Activated CD4-positive, CD25-positive, alpha-beta regulatory T cell treated with anti-CD3 and anti-CD28 coated beads, Interleukin-2, amount 50 U/mL, for 16 hours (primary cell): Measurements from ENCODE around the gene KSR2.
"Not testable (repeated sequence)": the region's sequence is repeated elsewhere in the genome, so short reads cannot be mapped to it uniquely, and the experiment has no call there.

Experiments
- DNase-seq: peaks from one replicate; pipeline ENCODE4 v3.0.0-alpha.2; 2020; ENCODE audit warnings: low read depth, low spot score

KSR2 gene

GRCh38 chr12:117891265-117891664 lies 77.5 kb downstream of the KSR2 start:
- not testable (repeated sequence) for DNase-seq

GRCh38 chr12:117890644-117891043 lies 78.1 kb downstream of the KSR2 start:
- DNase-seq = no peak

GRCh38 chr12:117890137-117890536 lies 78.7 kb downstream of the KSR2 start:
- DNase-seq = no peak

- DNase-seq = no peak
Observed at GRCh38 chr12:117889098-117889497, 79.7 kb downstream of the KSR2 start.

DNA sequence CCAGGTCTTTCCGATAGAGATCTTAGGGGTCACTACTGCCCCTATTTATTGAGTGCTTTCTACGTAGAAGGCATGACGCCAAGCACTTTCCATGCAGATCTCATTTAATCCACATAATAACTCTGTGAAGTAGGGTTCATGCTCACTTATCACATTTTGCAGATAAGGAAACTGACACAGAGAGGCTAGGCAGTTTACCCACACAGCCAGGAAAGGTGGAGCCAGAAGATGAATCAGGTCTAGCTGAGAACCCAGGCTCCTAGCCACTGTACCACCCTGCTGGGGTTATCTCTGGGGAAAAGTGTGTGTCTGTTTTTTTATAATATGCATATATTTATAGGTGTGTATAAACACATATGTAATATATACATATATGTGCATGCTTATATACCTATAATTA lies 83.6 kb downstream of the KSR2 start:
- DNase-seq = no peak

DNA sequence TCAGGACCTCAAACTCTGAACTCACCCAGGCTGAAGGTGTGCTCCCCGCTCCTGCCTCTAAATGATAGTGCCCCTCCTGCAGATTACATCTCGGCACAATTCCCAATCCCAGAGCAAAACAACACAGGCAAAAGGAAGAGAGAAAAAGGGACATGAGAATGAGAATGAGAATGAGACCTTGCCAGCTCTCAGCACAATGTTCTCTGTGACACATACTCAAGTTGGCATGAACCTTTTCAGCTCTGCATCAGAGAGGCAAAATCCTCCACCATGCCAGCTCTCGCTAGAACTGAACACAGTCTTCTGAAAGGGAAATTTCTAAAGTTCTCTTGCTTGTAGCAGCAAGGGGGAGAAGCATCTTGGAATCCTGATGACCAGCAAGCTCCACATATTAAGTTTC lies 84.6 kb downstream of the KSR2 start:
- DNase-seq = no peak

GRCh38 chr12:117882603-117883184 lies 86.1 kb downstream of the KSR2 start:
- no peak for DNase-seq

- no peak for DNase-seq
Observed at GRCh38 chr12:117882181-117882580, 86.6 kb downstream of the KSR2 start.

GRCh38 chr12:117881517-117881916 lies 87.3 kb downstream of the KSR2 start:
- no peak for DNase-seq

GRCh38 chr12:117878605-117879004 lies 90.2 kb downstream of the KSR2 start:
- no peak for DNase-seq

DNA sequence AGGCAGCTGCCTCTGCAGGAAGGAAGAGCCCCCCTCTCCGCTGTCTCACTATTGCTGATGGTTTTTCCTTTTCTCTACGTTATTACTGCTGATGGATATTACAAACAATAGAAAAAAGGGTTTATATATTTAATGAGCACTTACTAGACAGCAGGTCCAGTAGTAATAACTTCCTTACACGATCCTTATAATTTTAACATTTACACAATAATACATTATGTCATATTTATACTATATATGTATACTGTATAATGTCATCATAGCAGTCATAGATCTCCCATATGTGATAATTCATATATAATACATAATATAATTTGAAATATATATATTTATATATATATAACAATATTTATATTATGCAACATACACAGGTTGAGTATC lies 92.4 kb downstream of the KSR2 start:
- DNase-seq = no peak

DNA sequence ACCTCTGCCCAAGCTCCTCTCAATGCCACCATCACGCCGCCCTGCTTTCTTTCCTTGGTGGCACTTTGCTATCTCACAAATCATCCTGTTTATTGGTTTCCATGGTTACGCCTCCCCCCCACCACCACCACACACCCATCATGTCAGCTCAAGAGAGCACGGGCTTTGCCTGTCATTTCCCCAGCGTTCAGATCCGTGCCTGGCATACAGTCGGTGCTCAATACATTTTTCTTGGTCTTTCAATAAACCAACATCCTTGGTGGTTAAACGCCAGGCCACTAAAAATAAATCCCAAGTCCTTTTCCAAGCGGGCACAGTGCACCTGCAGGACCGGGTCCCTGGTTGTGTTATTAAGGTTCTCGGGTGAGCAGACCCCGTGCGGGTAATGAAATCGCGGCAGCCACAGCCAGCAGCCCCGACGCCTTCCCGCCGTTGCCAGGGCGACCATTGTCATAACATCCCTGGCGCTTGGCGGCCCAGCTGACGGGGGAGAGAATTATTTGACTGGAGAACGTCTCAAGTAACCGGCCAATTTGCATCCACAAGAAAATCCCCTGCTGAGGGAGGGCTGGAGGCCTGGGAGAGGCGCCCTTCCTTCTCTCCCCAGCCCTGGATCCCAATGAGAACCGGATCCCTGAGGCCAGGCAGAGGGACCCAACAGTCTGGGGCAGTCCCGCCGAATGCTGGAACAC lies 92.9 kb downstream of the KSR2 start:
- no peak for DNase-seq

GRCh38 chr12:117874842-117875434 lies 93.9 kb downstream of the KSR2 start:
- peak; percentile 21 for DNase-seq

DNA sequence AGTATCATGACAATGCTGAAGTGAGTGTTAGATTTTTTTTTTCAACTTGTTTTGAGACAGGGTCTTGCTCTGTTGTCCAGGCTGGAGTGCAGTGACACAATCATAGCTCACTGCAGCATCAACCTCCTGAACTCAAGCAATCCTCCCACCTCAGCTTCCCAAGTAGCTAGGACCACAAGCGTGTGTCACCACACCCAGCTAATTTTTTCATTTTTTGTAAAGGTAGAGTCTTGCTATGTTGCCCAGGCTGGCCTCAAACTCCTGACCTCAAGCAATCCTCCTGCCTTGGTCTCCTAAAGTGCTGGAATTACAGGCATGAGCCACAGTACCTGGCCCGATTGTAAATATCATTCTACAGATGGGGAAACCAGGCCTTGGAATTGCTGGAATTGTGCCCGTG lies 94.6 kb downstream of the KSR2 start:
- DNase-seq = not testable (repeated sequence)

DNA sequence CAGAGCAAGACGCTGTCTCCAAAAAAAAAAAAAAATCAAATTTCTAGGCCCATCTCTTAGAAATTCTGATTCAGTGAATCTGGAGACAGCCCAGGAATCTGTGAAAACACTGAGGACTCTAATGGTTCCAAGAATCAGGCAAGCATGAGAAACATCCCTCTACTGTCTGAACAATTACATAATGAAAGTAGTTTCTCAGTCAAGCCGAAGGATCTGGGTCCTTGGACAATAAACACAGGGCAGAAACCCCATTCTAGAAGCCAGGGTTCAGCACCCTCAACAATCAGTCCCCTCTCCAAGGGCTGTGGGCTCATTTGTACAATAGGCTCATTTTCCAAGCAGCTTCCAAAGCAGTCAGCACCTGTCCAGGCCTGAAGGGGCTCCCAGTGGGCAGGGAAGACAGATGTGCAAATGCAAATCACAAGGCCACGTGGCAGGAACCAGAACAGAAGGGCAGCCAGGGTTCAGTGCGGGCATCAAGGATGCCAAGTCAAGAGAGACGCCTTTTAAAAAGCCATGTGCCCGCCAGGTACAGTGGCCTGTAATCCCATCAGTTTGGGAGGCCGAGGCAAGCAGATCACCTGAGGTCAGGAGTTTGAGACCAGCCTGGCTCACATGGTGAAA lies 96.1 kb downstream of the KSR2 start:
- DNase-seq = no peak

GRCh38 chr12:117869551-117869950 lies 99.2 kb downstream of the KSR2 start:
- no peak for DNase-seq

- no peak for DNase-seq
Observed at GRCh38 chr12:117867348-117867747, 101.4 kb downstream of the KSR2 start.

DNA sequence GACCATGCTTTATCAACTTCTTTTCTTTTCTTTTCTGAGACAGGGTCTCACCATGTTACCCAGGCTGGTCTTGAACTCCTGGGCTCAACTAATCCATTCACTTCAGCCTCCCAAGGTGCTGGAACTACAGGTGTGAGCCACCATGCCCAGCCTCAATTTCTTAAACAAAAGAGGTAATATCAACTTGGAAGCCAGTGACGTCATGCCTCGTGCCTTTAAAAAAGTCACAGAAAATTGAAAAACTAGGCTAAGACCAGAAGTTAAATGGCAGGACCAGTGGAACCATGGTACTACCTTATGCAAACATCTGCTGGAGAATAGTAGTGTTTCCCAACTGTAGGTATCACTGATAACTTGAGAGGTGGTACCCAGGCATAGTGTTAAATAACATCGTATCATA lies 103.3 kb downstream of the KSR2 start:
- DNase-seq = no peak

DNA sequence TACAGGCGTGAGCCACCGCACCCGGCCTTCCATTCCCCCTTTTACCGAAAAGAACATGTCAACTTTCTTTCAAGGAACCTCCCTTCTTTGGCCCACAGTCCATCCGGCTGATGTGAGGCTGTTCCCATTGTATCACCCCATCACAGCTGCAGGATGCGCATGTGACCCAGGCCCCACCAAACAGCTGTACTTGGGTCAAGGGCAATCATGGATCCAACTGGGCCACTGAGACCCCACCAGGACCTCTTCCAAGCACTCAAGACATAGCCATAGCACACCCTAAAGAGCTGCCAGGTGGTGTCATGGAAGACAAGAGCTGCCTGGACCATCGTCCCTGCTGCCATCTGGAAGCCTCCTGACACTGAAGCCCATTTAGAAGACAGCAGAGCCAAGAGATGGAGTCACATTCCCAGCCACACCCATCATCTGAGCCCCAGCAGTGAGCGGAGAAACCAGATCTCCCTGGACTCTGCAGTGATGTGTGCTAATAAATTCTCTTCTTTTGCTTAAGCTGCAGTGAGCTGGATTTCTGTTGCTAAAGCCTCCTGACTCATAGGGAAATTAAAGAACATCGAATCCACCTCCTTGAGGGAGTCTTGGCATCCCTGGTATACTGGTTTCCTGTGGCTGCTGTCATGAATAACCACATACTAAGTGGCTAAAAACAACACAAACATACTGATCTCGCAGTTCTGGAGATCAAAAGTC lies 105.6 kb downstream of the KSR2 start:
- DNase-seq = no peak

DNA sequence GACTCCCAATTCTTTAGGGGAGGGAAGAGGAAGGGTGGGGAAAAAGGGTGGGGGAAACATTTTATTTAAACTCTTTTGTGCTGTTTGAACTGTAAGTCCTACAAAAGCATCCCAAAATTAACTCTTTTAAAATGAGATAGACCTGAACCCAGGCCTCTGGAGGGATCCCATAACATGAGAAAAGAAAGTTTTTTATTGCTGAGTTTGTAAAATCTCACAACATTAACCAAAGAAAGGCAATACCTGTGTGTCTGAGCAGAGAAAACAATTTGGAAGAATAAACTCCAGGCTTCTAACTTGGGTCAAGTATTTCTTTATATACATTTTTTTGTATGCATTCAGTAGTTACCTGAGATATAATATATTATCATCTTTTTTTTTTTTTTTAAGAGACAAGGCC lies 107.1 kb downstream of the KSR2 start:
- no peak for DNase-seq

DNA sequence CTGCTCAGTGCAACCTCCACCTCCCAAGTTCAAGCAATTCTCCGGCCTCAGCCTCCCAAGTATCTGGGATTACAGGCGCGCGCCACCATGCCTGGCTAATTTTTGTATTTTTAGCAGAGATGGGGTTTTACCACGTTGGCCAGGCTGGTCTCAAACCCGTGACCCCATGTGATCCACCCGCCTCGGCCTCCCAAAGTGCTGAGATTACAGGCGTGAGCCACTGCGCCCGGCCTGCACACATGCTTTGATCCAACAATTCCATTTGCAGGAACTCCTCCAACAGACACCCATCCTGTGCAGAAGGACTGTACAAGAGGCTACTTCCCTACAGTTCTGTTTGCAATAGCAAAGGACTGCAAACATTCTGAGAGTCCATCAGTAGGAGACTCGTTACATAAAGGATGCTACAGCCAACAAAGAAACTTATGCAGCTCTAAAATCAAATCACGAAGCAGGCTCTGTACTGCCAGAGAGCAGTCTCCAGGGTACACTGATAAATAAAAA lies 108.0 kb downstream of the KSR2 start:
- DNase-seq = not testable (repeated sequence)

GRCh38 chr12:117860111-117860510 lies 108.7 kb downstream of the KSR2 start:
- no peak for DNase-seq
